Measurements from ENCODE around the gene MYH16.

GRCh38 chr7:99325001-99325493 lies 52.4 kb downstream of the MYH16 start:
- TF ChIP-seq CTCF (conservative IDR thresholded peaks at IDR 0.05 in 1 of 2, IDR thresholded peaks at IDR 0.05 in 1 of 2; ENCODE audit: extremely low read depth in 1 of 2, insufficient read depth in 1 of 2, low read depth in 1 of 2, low read length in 2 of 2) (no peak), EZH2 (IDR thresholded peaks at IDR 0.05; ENCODE audit: borderline replicate concordance, low read length) (no peak)

All from mammary epithelial cell (primary cell).